PC-3 (cell line): ENCODE measurements around the gene AKAP8L.

ENCODE experiments used
- EZH2phosphoT487 ChIP-seq: fragments of 300-600 bp; sonication (generic); IDR thresholded peaks from 2 replicates; pipeline ENCODE4 v1.6.1; 2018; ENCODE audit warnings: mild to moderate bottlenecking, antibody characterized with exemption, low read length, borderline replicate concordance
- TF ChIP-seq, protein P1 (sequence below): fragments of 300-600 bp; sonication (generic); conservative IDR thresholded peaks from 2 replicates; pipeline ENCODE4 v1.5.1; 2017; ENCODE audit warnings: antibody characterized with exemption, low read depth, mild to moderate bottlenecking, low read length

DNA sequence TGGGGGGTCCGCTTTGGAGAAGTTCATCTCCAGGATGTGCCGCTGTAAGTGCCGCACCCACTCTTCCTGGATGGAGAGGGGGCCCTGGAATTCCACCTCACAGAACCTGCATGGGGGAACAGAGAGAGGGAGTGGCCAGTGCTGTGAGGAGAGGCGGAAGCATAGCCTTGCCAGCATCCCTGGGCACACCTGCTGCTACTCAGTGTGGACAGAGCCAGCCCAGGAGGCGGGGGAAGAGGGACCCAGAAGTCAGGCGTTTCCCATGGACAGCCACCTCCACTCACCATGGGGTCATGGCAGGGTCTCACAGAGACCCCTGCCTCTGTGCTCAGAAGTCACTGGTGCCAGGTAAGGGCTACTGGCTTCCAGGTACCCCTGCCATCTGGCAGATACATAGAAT lies 4.3 kb upstream of the AKAP8L start:
- TF ChIP-seq, protein P1, sequence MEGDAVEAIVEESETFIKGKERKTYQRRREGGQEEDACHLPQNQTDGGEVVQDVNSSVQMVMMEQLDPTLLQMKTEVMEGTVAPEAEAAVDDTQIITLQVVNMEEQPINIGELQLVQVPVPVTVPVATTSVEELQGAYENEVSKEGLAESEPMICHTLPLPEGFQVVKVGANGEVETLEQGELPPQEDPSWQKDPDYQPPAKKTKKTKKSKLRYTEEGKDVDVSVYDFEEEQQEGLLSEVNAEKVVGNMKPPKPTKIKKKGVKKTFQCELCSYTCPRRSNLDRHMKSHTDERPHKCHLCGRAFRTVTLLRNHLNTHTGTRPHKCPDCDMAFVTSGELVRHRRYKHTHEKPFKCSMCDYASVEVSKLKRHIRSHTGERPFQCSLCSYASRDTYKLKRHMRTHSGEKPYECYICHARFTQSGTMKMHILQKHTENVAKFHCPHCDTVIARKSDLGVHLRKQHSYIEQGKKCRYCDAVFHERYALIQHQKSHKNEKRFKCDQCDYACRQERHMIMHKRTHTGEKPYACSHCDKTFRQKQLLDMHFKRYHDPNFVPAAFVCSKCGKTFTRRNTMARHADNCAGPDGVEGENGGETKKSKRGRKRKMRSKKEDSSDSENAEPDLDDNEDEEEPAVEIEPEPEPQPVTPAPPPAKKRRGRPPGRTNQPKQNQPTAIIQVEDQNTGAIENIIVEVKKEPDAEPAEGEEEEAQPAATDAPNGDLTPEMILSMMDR, result no peak
- TF ChIP-seq EZH2phosphoT487, result no peak
